Umbilical cord (tissue), 2 donors: ENCODE data around the gene NRDE2. TPM values are rescaled to one million over a fixed set of nuclear protein-coding genes. Genes with fewer than 3 reads are reported as not detected.

Source experiments
- DNase-seq: peaks from one replicate; pipeline ENCODE4 v3.0.0-alpha.2; 2015; ENCODE audit warnings: low spot score
- total RNA-seq: library from RNA; depleted of rRNA; stranded (reverse); fragments of >200 nt; gene quantifications from one replicate; pipeline ENCODE4 v1.2.3, GENCODE V29; 2014; ENCODE audit warnings: low replicate concordance; ENCODE audit not compliant: insufficient read depth

NRDE2 gene
- 15.6 TPM for total RNA-seq

- DNase-seq = peak; percentile 99
Measured at GRCh38 chr14:90331497-90332270, at the start of gene NRDE2. Gene NRDE2 (minus strand): TSS chr14:90331941. CDS start chr14:90331904, 37 bp downstream.

- peak; percentile 88 for DNase-seq
Measured at GRCh38 chr14:90381011-90381786, 49.5 kb upstream of the NRDE2 start.

- no peak for DNase-seq
Measured at GRCh38 chr14:90379106-90379505, 47.4 kb upstream of the NRDE2 start.

- no peak for DNase-seq
Measured at GRCh38 chr14:90378249-90378648, 46.5 kb upstream of the NRDE2 start.

- no peak for DNase-seq
Measured at GRCh38 chr14:90375934-90376333, 44.2 kb upstream of the NRDE2 start.

GRCh38 chr14:90374813-90375212 lies 43.1 kb upstream of the NRDE2 start:
- no peak for DNase-seq

GRCh38 chr14:90373887-90374286 lies 42.1 kb upstream of the NRDE2 start:
- no peak for DNase-seq

GRCh38 chr14:90368946-90369721 lies 37.4 kb upstream of the NRDE2 start:
- DNase-seq = no peak

- DNase-seq = no peak
Measured at GRCh38 chr14:90362558-90362896, 30.8 kb upstream of the NRDE2 start.

GRCh38 chr14:90361865-90362557 lies 30.3 kb upstream of the NRDE2 start:
- no peak for DNase-seq

GRCh38 chr14:90358359-90358758 lies 26.6 kb upstream of the NRDE2 start:
- no peak for DNase-seq

- DNase-seq = no peak
Measured at GRCh38 chr14:90356925-90357324, 25.2 kb upstream of the NRDE2 start.

GRCh38 chr14:90355540-90356518 lies 24.1 kb upstream of the NRDE2 start:
- no peak for DNase-seq

GRCh38 chr14:90354551-90355298 lies 23.0 kb upstream of the NRDE2 start:
- DNase-seq = peak; percentile 21

- DNase-seq = no peak
Measured at GRCh38 chr14:90349739-90350138, 18.0 kb upstream of the NRDE2 start.

- DNase-seq = no peak
Measured at GRCh38 chr14:90348270-90348669, 16.5 kb upstream of the NRDE2 start.

- no peak for DNase-seq
Measured at GRCh38 chr14:90345239-90345557, 13.5 kb upstream of the NRDE2 start.

- no peak for DNase-seq
Measured at GRCh38 chr14:90344331-90345238, 12.8 kb upstream of the NRDE2 start.

- DNase-seq = no peak
Measured at GRCh38 chr14:90342327-90342726, 10.6 kb upstream of the NRDE2 start.
